ENCODE data around the gene KIF23.
A peak's percentile ranks its signal among the peaks of the same experiment; 100 is the strongest.
"Not testable (repeated sequence)": the region's sequence is repeated elsewhere in the genome, so short reads cannot be mapped to it uniquely, and the experiment has no call there.

The KIF23 gene

DNA sequence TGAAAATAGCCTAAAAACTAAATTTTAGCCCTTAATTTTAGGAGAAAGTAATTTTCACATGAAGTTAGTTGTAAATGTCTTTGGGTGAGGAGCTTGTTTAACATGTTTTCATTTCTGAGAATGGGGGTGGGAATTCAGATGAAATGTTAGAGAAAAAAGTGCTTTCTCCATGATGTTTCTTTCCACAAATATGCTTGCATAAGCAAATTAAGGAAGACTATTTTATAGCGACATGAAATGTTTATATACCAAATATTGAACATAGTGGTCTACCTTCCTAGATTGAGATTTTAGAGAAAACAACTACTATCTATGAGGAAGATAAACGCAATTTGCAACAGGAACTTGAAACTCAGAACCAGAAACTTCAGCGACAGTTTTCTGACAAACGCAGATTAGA, 25.5 kb downstream of the KIF23 start:
- no peak for DNase-seq

- no peak for DNase-seq
Observed at GRCh38 chr15:69443032-69443611, 29.0 kb downstream of the KIF23 start.

DNA sequence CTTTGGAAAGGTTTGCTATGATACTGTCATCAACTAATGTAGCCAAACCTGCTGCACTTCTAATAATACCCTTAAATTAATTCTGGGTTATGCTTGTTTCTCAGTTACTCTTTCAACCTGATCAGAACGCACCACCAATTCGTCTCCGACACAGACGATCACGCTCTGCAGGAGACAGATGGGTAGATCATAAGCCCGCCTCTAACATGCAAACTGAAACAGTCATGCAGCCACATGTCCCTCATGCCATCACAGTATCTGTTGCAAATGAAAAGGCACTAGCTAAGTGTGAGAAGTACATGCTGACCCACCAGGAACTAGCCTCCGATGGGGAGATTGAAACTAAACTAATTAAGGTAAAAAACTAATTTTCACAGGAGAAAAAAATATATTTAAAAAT, 30.5 kb downstream of the KIF23 start:
- DNase-seq = no peak

- DNase-seq = no peak
Observed at GRCh38 chr15:69446953-69447352, 32.8 kb downstream of the KIF23 start.

DNA sequence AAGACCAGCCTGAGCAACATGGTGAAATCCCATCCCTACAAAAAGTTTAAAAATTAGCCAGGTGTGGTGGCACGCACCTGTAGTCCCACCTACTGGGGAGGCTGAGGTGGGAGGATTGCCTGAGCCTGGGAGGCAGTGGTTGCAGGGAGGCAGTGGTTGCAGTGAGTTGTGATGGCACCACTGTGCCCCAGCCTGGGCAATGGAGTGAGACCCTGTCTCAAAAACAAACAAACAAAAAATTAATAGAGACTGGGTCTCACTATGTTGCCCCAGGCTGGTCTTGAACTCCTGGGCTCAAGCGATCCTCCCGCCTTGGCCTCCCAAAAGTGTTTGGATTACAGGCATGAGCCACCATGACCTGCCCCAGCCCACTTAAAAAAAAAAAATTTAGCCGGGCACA, 36.1 kb downstream of the KIF23 start:
- not testable (repeated sequence) for DNase-seq

- DNase-seq = no peak
Observed at GRCh38 chr15:69450968-69451695, 37.0 kb downstream of the KIF23 start.

DNA sequence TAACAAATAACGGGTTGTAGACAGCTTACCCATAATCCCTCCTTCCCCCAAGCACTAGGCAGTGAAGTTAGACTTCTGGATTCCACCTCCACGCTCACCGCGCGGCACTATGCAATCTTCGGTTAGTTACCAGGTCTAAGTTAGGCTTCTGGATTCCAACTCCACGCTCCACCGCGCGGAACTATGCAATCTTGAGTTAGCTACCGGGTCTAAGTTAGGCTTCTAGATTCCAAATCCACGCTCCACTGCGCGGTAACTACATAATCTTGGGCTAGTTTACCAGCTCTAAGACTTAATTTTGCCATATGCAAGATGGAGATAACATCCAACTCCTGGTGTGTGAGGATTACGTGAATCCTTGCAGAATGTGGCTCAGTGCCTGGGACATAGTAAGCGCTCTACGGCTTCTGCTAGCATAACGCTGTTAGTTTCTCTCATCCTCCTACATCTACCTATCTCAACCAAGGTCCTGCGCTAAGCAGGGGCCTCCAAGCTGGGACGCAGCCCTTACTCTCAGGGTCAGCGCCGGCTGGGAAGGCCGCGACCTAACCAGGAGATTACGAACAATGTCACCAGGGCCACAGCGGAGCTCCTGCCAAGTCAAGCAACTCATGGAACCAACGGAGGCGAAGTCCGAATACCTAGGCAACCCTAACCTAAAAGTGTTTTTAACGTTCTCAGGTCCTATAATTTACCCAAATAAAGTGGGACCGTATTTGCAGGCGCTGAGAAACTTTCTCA, 38.0 kb downstream of the KIF23 start:
- DNase-seq = no peak

- DNase-seq = peak; percentile 95
Observed at GRCh38 chr15:69452692-69453521, 38.8 kb downstream of the KIF23 start, which contains the start of gene RPLP1. Gene RPLP1, plus strand, starts transcription at chr15:69452818. Its CDS starts 131 bp downstream, at chr15:69452949.

DNA sequence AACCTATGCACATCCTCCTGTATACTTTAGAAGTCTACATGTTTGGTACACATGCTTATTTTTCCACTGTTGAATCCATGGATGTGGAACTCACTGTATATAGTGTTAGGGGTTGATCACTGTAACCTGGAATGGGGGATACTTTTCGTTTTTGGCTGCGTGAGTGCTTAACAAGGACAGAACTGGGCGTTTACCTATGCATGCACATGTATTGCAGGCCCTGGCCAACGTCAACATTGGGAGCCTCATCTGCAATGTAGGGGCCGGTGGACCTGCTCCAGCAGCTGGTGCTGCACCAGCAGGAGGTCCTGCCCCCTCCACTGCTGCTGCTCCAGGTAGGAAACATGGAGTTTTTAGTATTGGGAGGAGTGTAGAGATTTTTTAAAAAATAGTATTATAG, 40.8 kb downstream of the KIF23 start:
- DNase-seq = no peak

DNA sequence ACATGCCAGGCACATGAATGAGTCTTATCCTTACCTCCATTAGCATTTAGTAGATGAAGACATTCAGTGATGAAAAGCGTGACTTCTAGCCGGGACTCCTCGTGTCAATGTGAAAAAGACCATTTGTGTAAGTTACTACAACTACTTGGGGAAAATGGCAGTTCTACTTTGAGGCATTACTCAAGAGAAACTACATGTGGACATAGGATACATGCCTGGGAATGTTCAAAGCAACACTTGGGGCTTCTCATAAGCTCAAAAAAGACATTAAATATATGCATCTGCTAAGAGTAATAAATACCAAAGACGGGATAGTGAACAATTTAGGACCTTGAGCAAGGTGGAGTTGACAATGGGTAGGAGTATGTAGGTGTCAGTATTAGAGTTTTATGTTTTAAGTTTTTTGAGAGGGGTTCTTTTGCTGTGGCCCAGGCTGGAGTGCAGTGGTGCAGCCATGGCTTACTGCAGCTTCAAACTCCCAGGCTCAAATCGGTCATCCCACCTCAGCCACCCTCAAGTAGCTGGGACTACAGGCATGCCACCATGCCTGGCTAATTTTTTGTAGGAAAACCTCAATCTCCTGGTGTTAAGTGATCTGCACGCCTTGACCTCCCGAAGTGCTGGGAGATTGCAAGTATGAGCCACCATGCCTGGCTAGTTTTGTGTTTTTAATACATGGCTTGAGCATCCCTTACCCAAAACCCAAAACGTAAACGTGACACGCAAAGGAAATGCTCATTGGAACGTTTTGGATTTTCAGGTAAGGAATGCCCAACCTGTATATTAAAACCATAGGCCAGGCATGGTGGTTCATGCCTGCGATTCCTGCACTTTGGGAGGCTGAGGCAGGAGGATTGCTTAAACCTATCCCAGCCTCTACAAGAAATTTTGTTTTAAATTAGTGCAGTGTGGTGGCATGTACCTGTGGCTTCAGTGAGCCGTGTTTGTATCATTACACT, 42.3 kb downstream of the KIF23 start:
- DNase-seq = no peak

GRCh38 chr15:69457304-69458280, 43.4 kb downstream of the KIF23 start:
- DNase-seq = no peak

- no peak for DNase-seq
Observed at GRCh38 chr15:69459066-69459465, 44.9 kb downstream of the KIF23 start.

DNA sequence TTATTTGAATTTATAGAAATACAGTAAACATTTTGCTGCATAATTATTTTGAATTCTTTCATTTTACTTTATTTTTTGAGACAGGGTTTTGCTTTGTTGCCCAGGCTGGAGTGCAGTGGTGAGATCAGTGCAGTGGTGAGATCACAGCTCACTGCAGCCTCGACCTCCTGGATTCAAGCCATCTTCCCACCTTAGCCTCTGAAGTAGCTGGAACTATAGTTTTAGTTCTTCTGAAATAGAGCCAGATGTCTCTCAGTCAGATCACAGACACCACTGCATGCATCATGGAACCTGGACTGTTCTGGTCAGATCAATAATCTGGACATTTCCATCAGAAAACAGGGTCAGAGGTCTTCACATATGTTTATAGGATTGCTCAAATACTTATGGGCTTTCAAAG, 46.3 kb downstream of the KIF23 start:
- no peak for DNase-seq

DNA sequence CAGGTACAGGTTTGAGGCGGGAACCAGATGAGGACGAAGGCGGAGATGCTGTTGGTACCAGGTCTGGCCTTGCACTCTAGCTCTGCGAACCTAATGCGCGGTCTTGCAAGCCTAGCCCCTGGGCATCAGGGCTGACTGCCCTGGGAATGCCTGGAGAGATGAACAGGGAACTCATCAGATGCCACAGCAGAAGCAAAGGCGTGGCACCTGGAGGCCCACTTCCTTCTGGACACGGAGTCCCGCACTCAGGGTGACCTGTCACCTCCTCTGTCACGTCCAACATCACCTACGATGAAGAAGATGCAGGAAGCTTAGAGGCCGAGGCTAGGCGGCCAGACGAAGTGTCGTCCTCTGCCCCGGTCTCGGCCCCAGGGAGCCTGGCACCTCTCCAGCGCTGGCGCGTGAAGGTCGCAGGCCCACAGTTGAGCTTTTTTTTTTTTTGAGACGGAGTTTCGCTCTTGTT, 47.9 kb downstream of the KIF23 start:
- peak; percentile 41 for DNase-seq

- DNase-seq = peak; percentile 90
Observed at GRCh38 chr15:69462493-69463181, 48.5 kb downstream of the KIF23 start.

DNA sequence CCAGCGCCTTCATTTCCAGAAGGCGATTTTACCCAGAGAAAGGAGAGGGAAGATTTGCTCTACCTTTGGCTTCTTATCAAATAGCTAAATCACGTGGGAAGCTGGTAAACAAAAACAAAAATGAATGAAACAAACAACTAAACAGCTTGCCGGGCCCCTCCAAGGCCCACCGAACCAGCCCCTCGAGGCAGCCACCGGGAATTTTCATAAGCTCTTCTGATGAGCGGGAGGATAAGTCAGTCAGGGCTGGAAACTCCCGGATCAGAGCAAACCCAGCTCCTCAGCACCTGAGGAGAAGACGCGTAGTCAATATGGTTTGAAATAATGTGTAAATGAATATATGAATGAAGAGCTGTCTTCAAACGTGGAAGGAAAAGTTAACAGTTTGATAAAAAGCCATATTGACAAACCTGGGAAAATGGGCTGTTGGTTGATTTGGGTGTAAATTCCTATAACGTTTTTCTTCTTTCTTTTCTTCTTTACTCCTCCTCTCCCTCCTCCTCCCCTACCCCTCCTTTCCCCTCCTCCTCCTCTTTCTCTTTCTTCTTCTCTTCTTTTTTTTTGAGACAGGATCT, 49.1 kb downstream of the KIF23 start:
- DNase-seq = no peak

- DNase-seq = no peak
Observed at GRCh38 chr15:69465253-69465652, 51.1 kb downstream of the KIF23 start.

- DNase-seq = no peak
Observed at GRCh38 chr15:69466733-69467132, 52.6 kb downstream of the KIF23 start.

- DNase-seq = peak; percentile 36
Observed at GRCh38 chr15:69467636-69468035, 53.5 kb downstream of the KIF23 start.

Data from COR-L47 (cell line).